Effector CD4-positive, alpha-beta T cell (primary cell): ENCODE measurements around the gene WDR87.
"Not testable (repeated sequence)": the region's sequence is repeated elsewhere in the genome, so short reads cannot be mapped to it uniquely, and the experiment has no call there.

Experiments
- DNase-seq: peaks from one replicate; pipeline ENCODE4 v3.0.0-alpha.2; 2020

The WDR87 gene

DNA sequence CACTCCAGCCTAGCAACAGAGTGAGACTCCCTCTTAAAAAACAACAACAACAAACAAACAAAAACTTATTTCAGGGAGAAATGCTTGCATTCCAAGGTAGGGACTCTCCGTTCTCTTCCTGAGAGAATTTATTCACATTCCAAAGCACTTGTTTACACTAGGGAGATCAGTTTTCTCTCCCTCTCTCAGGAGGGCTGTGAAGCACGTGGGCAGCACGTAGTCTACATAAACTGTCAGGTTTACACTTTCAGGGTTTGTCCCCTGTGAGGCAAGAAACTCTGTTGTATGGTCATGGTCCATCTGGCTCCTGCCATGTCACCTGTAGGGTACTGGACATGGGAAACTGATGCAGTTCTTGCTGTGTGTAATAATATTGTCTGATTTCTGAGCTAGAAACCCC lies 31.6 kb downstream of the WDR87 start:
- no peak for DNase-seq

DNA sequence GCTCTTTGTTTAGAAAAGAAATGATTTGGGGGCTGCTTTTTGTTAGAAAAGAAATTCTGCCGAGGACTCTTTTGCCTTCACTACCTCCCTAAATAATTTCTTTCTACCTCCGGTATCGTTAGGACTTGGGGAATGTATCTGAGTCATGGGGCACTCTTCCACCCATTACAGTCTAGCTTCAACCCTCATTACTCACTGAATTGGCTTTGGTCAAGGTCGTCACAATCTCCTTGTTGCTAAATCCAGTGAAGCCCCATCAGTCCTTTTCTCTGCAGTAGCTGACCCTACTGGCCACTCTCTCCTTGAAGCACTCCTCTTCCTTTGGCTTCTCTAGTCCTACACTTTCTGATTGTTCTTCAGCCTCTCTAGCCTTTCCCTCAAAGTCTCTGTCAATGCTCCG lies 34.0 kb downstream of the WDR87 start:
- DNase-seq = no peak

DNA sequence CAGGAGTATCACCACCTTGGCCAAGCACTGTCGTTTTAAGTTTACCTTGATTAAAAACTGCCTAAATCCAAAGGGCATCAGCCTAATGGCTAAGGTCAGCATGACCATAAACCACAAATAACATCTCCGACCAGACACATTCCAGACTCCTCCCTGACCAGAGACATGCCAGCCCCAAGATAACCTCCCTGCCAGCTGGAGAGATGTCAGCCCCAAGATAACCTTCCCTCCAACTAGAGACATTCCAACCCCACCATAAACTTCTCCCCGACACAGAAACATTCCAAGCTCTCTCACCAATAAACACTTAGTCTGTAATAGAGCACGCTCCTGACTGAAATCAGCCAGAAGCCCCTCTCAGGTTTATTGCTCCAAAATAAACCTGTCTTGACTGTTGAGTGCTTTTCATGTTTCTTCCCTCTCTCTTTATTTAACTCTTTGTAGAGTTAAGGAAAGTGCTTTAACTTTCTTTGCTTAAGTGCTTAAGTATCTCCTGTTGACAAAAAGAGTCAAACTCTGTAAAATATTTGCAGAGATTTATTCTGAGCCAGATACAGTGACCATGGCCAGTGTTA lies 36.5 kb downstream of the WDR87 start:
- no peak for DNase-seq

DNA sequence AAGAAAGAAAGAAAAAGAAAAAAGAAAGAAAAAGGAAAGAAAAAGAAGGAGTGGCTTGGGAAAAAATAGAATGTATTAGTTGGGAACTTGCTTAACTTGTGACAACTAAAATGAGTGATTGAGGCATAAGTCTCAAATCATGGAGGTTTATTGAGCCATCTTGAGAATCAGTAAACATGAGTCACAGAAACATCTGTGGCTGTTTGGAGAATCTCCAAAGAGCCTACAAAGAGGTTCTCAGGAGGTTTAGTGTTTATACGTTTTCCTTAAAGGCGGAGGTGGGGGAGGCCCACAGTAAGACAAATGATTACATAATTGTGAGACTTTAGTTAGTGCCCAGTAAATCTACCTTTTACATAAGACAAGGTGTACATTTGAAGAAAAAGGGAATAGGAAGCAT lies 38.6 kb downstream of the WDR87 start:
- no peak for DNase-seq

DNA sequence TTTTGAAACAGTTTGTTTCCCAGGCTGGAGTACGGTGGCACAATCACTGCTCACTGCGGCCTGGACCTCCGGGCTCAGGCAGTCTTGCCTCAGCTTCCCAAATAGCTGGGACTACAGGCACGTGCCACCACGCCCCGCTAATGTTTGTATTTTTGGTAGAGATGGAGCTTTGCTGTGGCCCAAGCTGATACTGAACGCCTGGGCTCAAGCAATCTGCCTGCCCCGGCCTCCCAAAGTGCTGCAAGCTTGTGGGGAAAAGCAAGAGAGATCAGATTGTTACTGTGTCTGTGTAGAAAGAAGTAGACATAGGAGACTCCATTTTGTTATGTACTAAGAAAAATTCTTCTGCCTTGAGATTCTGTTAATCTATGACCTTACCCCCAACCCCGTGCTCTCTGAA lies 40.5 kb downstream of the WDR87 start:
- not testable (repeated sequence) for DNase-seq

DNA sequence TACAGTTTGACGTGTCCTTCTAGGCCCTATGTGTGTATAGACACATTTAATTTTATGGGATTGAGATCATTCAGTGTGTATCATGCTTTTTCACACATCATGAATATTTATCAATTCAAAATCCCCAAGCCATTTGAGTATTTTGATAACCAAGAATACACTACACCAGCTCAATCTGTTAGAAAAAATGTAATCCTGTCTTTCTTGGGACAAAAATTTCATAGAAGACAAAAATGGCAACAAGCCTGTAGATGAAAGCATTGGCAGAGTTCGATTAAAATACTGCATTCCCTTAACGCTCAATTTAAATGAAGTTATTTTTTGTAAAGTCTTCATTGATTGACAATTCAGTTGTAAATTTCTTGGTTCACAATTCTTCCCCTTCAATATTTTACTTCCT lies 41.9 kb downstream of the WDR87 start:
- DNase-seq = no peak

DNA sequence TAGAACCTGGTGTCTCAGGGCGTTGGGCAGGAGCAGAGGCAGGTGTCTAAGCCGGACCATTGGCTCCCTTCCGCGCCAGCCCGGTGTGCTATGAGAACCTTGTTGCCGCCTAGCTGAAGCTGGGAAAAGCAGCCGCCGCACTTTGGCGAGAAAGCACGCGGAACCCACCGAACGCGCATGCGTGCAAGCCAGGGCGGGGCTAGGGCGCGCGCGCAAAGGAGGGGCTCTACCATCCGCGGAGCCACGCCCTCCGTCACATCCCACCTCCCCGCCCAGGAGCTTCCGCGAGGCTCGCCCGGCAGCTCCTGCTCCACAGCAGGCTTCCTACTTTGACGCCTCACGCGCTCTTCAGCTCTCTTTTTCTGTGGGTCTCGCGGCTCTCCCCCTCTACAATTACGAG lies 51.3 kb downstream of the WDR87 start:
- DNase-seq = no peak

DNA sequence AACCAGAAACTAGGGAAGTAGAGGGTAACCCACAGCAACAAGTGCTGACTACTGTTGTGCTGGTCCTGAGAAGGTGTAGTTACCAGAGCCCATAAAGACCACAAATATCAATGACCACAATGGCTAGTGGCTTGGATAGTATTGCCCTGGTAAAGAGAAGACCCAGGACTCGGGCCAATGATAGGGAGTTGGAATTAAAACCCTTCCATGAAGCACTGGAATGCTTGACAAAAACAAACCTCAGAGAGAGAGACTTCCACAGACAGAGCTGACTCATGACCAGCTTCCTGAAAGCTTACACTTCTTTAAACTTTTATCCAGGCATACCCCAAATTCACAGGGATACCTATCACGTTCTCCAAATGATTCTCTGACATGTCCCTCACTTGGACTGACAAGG lies 60.5 kb downstream of the WDR87 start:
- DNase-seq = no peak
